Peyer's patch (tissue), 4 donors: Measurements from ENCODE around the gene EPHB2.

Experiments used
- CTCF ChIP-seq, 6 experiments: fragments of 450-650 bp in 4 of 6; fragments of 200-600 bp in 2 of 6; sonication (generic) in 1 of 6; IDR thresholded peaks; one replicate each; pipeline ENCODE4 v1.5.1; 2017 to 2019; ENCODE audit warnings: antibody characterized with exemption in 6 of 6, mild to moderate bottlenecking in 3 of 6, moderate library complexity in 1 of 6
- POLR2A ChIP-seq, 2 donors: fragments of 450-650 bp; IDR thresholded peaks; one replicate each; pipeline ENCODE4 v1.5.1; 2017; ENCODE audit warnings: antibody characterized with exemption in 2 of 2, mild to moderate bottlenecking in 2 of 2, moderate library complexity in 2 of 2

- no peak for TF ChIP-seq CTCF (IDR thresholded peaks at IDR 0.05)
- no peak for TF ChIP-seq POLR2A (IDR thresholded peaks at IDR 0.05)
Observed at GRCh38 chr1:22808186-22808675, 97.6 kb downstream of the EPHB2 start.
